Measurements from ENCODE around the gene CA6. TPM values are rescaled to one million over a fixed set of nuclear protein-coding genes. Genes with fewer than 3 reads are reported as not detected.

The CA6 gene
- total RNA-seq, 1 donor from 2014 or later: not detected

DNA sequence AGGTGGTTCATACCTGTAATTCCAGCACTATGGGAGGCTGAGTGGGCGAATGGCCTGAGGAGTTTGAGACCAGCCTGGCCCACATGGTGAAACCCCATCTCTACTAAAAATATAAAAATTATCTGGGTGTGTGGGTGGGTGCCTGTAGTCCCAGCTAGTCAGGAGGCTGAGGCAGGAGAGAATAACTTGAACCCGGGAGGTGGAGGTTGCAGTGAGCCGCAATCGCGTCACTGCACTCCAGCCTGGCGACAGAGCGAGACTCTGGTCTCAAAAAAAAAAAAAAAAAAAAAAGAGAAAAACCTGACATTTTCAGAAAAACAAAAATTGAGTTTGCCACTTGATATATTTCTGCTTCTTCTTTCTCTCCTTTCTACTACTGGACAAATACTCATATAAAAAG, 24.3 kb downstream of the CA6 start:
- H3K27ac Mint-ChIP-seq: no peak overlapping the region
- H3K9me3 Mint-ChIP-seq (ENCODE audit: low read depth): no peaks in the 10 kb centered on the region
- H3K27me3 Mint-ChIP-seq: peaks cover 3% of the 10 kb centered on the region
- H3K4me1 Mint-ChIP-seq (ENCODE audit: low read depth): peaks cover 3% of the 10 kb centered on the region
- TF ChIP-seq, protein P1, sequence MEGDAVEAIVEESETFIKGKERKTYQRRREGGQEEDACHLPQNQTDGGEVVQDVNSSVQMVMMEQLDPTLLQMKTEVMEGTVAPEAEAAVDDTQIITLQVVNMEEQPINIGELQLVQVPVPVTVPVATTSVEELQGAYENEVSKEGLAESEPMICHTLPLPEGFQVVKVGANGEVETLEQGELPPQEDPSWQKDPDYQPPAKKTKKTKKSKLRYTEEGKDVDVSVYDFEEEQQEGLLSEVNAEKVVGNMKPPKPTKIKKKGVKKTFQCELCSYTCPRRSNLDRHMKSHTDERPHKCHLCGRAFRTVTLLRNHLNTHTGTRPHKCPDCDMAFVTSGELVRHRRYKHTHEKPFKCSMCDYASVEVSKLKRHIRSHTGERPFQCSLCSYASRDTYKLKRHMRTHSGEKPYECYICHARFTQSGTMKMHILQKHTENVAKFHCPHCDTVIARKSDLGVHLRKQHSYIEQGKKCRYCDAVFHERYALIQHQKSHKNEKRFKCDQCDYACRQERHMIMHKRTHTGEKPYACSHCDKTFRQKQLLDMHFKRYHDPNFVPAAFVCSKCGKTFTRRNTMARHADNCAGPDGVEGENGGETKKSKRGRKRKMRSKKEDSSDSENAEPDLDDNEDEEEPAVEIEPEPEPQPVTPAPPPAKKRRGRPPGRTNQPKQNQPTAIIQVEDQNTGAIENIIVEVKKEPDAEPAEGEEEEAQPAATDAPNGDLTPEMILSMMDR (IDR thresholded peaks at IDR 0.05; ENCODE audit: unreplicated experiment): no peak
- no peak for DNase-seq (ENCODE audit: low spot score, unreplicated experiment)
- H3K36me3 Mint-ChIP-seq (ENCODE audit: insufficient read depth): no peaks in the 10 kb centered on the region
- no peak overlapping the region for H3K4me3 Mint-ChIP-seq (ENCODE audit: low read depth)

DNA sequence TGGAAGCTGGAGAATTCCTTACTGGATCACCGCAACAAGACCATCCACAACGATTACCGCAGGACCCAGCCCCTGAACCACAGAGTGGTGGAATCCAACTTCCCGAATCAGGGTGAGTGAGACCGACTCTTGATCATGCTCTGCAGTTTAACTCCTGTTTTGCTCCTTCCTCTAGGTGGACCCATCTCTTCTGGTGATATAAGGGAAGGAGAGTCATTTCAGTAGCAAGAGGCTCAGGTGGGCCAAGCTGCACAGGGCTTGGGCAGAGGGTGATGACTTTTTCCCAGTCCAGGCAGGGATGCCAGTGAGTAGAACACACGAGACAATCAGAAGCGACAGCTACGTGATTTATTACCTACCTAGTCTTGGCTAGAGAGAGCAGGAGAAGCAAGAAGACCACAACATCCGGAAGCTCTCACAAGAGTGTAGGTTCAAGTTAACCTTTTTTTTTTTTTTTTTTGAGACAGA, 25.2 kb downstream of the CA6 start:
- no peak for DNase-seq (ENCODE audit: low spot score, unreplicated experiment)
- no peaks in the 10 kb centered on the region for H3K36me3 Mint-ChIP-seq (ENCODE audit: insufficient read depth)
- no peak overlapping the region for H3K27ac Mint-ChIP-seq

DNA sequence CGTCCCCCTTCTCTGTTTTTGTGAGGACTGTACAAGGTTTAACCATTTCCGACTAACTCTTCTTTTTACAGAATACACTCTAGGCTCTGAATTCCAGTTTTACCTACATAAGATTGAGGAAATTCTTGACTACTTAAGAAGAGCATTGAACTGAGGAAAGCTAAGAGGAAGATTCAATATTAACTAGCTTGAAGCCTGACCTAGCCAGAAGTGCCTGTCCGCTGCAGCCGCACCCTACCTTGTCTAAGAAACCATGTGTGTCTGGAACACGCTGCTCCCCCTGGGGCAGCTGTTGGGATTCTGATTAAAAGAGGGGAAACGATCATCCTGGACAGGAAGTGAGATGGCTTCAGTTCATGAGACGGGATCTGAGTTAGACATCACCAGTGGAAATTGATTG, 28.9 kb downstream of the CA6 start:
- Mint-ChIP-seq H3K4me3 (ENCODE audit: low read depth) (no peak overlapping the region), H3K27me3 (no peaks in the 10 kb centered on the region), H3K36me3 (ENCODE audit: insufficient read depth) (no peaks in the 10 kb centered on the region), H3K27ac (no peak overlapping the region), H3K9me3 (ENCODE audit: low read depth) (no peaks in the 10 kb centered on the region), H3K4me1 (ENCODE audit: low read depth) (no peaks in the 10 kb centered on the region)
- TF ChIP-seq, protein P1 (IDR thresholded peaks at IDR 0.05; ENCODE audit: unreplicated experiment): no peak
- no peak for DNase-seq (ENCODE audit: low spot score, unreplicated experiment)

More for the DNA sequence above, 25.2 kb downstream of the CA6 start:
- TF ChIP-seq, protein P1 (IDR thresholded peaks at IDR 0.05; ENCODE audit: unreplicated experiment): no peak
- H3K4me1 Mint-ChIP-seq (ENCODE audit: low read depth): no peaks in the 10 kb centered on the region
- no peaks in the 10 kb centered on the region for H3K27me3 Mint-ChIP-seq
- H3K9me3 Mint-ChIP-seq (ENCODE audit: low read depth): no peaks in the 10 kb centered on the region
- H3K4me3 Mint-ChIP-seq (ENCODE audit: low read depth): no peak overlapping the region

DNA sequence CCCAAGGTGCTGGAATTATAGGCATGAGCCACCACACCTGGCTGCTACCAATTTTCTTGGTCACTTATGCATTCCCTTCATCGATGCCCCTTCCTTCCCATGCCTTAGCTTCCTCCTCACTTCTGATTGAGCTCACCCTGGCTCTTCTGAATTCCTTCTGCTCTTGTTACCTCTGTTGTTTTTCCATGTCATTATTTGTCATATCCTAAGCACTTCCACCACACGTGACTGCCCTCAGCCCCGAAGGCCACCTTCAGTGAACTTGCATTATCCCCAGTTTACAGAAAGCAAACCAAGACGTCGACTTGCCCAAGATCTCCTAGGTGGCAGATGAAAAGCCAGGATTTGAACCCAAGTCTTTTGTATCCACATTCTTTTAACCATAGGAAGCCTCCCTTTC, 30.7 kb downstream of the CA6 start:
- Mint-ChIP-seq H3K36me3 (ENCODE audit: insufficient read depth) (no peaks in the 10 kb centered on the region), H3K27me3 (peaks cover 3% of the 10 kb centered on the region)
- TF ChIP-seq, protein P1 (IDR thresholded peaks at IDR 0.05; ENCODE audit: unreplicated experiment): no peak

DNA sequence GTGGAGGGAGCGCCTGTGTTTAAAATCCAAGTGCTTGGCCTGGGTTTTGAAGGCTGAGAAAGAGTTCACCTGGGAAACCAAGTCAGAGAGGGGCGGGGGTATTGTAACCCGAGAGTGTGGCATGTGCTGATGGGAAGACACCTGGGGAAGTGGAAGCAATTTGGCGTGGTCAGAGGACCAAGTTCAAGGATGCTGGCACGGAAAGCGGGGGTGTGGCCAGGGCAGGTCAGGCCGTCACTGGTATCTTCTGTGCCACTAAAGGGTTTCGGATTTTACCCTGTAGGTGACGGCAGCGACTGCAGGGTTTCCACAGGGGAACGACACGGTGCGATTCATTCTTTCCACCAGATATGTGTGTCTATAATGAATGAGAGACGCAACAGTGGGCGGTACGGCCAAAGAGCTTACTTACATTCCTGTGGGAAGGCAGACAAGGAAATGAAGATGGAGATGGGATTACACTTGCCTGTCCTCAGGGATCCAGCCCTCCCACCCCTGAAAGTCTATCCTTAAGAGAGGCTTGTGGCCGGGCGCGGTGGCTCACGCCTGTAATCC, 31.3 kb downstream of the CA6 start:
- H3K9me3 Mint-ChIP-seq (ENCODE audit: low read depth): peaks cover 4% of the 10 kb centered on the region
- TF ChIP-seq, protein P1 (IDR thresholded peaks at IDR 0.05; ENCODE audit: unreplicated experiment): no peak
- no peaks in the 10 kb centered on the region for H3K4me1 Mint-ChIP-seq (ENCODE audit: low read depth)
- peaks cover 3% of the 10 kb centered on the region for H3K27me3 Mint-ChIP-seq
- no peak for DNase-seq (ENCODE audit: low spot score, unreplicated experiment)
- H3K36me3 Mint-ChIP-seq (ENCODE audit: insufficient read depth): no peaks in the 10 kb centered on the region
- no peak overlapping the region for H3K4me3 Mint-ChIP-seq (ENCODE audit: low read depth)
- H3K27ac Mint-ChIP-seq: no peak overlapping the region

More for the DNA sequence above, 30.7 kb downstream of the CA6 start:
- Mint-ChIP-seq H3K27ac (no peak overlapping the region), H3K4me1 (ENCODE audit: low read depth) (no peaks in the 10 kb centered on the region), H3K4me3 (ENCODE audit: low read depth) (no peak overlapping the region), H3K9me3 (ENCODE audit: low read depth) (peaks cover 4% of the 10 kb centered on the region)
- DNase-seq (ENCODE audit: low spot score, unreplicated experiment): no peak

Data from progenitor cell of endocrine pancreas (in vitro differentiated cells).